ENCODE measurements around the gene EFNA5. TPM values are rescaled to one million over a fixed set of nuclear protein-coding genes. Genes with fewer than 3 reads are reported as not detected.

The EFNA5 gene
- total RNA-seq, 1 experiment from 2014 or later, result 42.7 TPM

DNA sequence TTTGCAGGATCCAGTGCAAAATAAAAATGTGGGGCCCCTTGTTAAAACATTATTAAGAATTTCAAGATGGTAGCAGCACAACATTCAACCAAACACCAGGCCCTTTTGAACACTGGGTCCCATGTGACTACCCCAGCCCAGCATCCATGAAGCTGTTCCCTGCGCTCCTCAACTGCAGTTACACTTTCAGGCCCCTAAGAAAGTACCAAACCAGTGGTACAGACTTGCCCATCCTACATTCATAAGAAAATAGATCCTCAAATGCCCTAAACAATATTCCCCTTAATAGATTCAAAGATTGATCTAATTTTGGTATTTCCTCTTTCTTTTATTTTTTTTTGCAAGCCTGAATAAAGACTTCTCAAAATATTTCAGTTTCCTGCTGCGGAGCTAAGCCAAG lies 201.7 kb downstream of the EFNA5 start:
- intact Hi-C loops (cut with micrococcal nuclease; ENCODE audit: unreplicated experiment), result loop anchor here (1.0 to 5.0 kb wide), 7 partner anchors 14 to 1072 kb away; no protein-coding TSS in a partner anchor
- ChIA-PET CTCF (interaction anchor here (0.6 to 1.9 kb wide), 2 partner anchors 103 to 147 kb away, joined by 5 to 6 read pairs; no protein-coding TSS in a partner anchor), POLR2A (ENCODE audit: unreplicated experiment) (interaction anchor here (0.6 to 0.7 kb wide), 4 partner anchors 8 to 80 kb away, joined by 3 to 7 read pairs (median 3); no protein-coding TSS in a partner anchor)
- peaks cover 87% of the 10 kb centered on the region for H3K79me2 ChIP-seq (ENCODE audit: low read depth)
- peak overlapping the region; percentile 96 for H3K27ac ChIP-seq
- no peak overlapping the region for H2AFZ ChIP-seq
- H3K4me3 ChIP-seq, result peak overlapping the region; percentile 22; the same call in 1 of the 2 replicates
- H3K9me2 ChIP-seq (ENCODE audit: insufficient read depth), result no peaks in the 10 kb centered on the region
- BruUV-seq (replicated peaks), result TSS peak; percentile 66
- peaks cover 70% of the 10 kb centered on the region for H3F3A ChIP-seq (ENCODE audit: insufficient read depth, low read depth)
- H3K4me1 ChIP-seq (replicated peaks; ENCODE audit: insufficient read depth), result peaks cover 93% of the 10 kb centered on the region
- H3K9me3 ChIP-seq (ENCODE audit: insufficient read depth, low read depth), result no peaks in the 10 kb centered on the region
- H4K20me1 ChIP-seq (ENCODE audit: insufficient read depth), result no peaks in the 10 kb centered on the region
- no peaks in the 10 kb centered on the region for H3K27me3 ChIP-seq (ENCODE audit: insufficient read depth, low read depth)
- DNase-seq, result no peak
- TF ChIP-seq EZH2 (IDR thresholded peaks at IDR 0.05; ENCODE audit: low read depth), result no peak
- TF ChIP-seq, protein P1, sequence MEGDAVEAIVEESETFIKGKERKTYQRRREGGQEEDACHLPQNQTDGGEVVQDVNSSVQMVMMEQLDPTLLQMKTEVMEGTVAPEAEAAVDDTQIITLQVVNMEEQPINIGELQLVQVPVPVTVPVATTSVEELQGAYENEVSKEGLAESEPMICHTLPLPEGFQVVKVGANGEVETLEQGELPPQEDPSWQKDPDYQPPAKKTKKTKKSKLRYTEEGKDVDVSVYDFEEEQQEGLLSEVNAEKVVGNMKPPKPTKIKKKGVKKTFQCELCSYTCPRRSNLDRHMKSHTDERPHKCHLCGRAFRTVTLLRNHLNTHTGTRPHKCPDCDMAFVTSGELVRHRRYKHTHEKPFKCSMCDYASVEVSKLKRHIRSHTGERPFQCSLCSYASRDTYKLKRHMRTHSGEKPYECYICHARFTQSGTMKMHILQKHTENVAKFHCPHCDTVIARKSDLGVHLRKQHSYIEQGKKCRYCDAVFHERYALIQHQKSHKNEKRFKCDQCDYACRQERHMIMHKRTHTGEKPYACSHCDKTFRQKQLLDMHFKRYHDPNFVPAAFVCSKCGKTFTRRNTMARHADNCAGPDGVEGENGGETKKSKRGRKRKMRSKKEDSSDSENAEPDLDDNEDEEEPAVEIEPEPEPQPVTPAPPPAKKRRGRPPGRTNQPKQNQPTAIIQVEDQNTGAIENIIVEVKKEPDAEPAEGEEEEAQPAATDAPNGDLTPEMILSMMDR (conservative IDR thresholded peaks at IDR 0.05), result no peak
- peak overlapping the region; percentile 70 for H3K4me2 ChIP-seq
- H3K36me3 ChIP-seq (ENCODE audit: low read depth), result 0 out of 2 replicates have a peak, but pooled peaks cover 4% of the 10 kb centered on the region

DNA sequence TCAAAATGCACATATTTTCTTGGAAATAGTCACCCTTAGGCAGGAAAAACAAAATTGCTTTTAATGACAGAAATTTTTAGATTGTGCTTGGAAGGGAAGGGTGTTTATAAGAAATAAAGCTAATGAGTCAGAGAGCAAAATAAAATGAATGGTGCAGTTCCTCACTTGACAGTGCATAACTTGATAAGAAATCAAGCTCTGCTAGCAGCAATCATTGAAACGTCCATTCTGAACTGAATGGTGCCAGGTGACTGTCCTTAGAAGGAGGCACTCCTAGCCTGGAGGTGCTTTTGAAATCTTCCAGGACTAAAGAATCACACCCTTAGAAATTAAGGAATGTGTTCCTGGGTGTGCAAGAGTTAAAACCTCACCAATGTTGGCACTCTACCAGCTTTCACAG lies 202.5 kb downstream of the EFNA5 start:
- DNase-seq, result peak in 1 of 2 experiments; percentile 63

More for the DNA sequence above, 202.5 kb downstream of the EFNA5 start:
- Histone ChIP-seq H3K4me3 (peak overlapping the region; percentile 10; the same call in 1 of the 2 replicates), H2AFZ (no peak overlapping the region), H3K27me3 (ENCODE audit: insufficient read depth, low read depth) (no peaks in the 10 kb centered on the region), H3K4me1 (replicated peaks; ENCODE audit: insufficient read depth) (peaks cover 85% of the 10 kb centered on the region), H3K36me3 (ENCODE audit: low read depth) (0 out of 2 replicates have a peak, but pooled peaks cover 4% of the 10 kb centered on the region), H3K9me3 (ENCODE audit: insufficient read depth, low read depth) (no peaks in the 10 kb centered on the region), H3K9me2 (ENCODE audit: insufficient read depth) (no peaks in the 10 kb centered on the region), H4K20me1 (ENCODE audit: insufficient read depth) (no peaks in the 10 kb centered on the region), H3F3A (ENCODE audit: insufficient read depth, low read depth) (peaks cover 63% of the 10 kb centered on the region), H3K4me2 (peak overlapping the region; percentile 70), H3K79me2 (ENCODE audit: low read depth) (peaks cover 87% of the 10 kb centered on the region), H3K27ac (peak overlapping the region; percentile 96)
- no TSS peak for BruUV-seq (replicated peaks)
- CTCF ChIA-PET, result interaction anchor here (1.9 kb wide), 1 partner anchor 103 kb away, joined by 6 read pairs; no protein-coding TSS in a partner anchor
- TF ChIP-seq, protein P1 (conservative IDR thresholded peaks at IDR 0.05), result no peak
- TF ChIP-seq EZH2 (IDR thresholded peaks at IDR 0.05; ENCODE audit: low read depth), result no peak
- intact Hi-C loops (cut with micrococcal nuclease; ENCODE audit: unreplicated experiment), result loop anchor here (2.0 to 5.0 kb wide), 3 partner anchors 13 to 1071 kb away; no protein-coding TSS in a partner anchor
- POLR2A ChIA-PET (ENCODE audit: unreplicated experiment), result interaction anchor here (0.5 to 0.7 kb wide), 3 partner anchors 28 to 102 kb away, joined by 3 to 12 read pairs (median 5); no protein-coding TSS in a partner anchor

Measured in PC-9 (cell line).